Skin of body (tissue), 2 donors: ENCODE results near the gene CRMP1. TPM values are rescaled to one million over a fixed set of nuclear protein-coding genes. Genes with fewer than 3 reads are reported as not detected.

Source experiments
- DNase-seq: peaks from one replicate; lab custom pipeline; 2025; lab: John Stamatoyannopoulos, UW
- total RNA-seq: library from RNA; depleted of rRNA; stranded (reverse); fragments of >200 nt; gene quantifications from one replicate; pipeline ENCODE4 v1.2.3, GENCODE V29; 2014

Gene CRMP1
- 6.0 TPM for total RNA-seq

GRCh38 chr4:5893004-5893580 lies at the start of gene CRMP1:
Gene CRMP1 (minus strand): TSS chr4:5893086. CDS start chr4:5892969, 117 bp downstream.
- no peak for DNase-seq

GRCh38 chr4:5941601-5942000 lies 48.7 kb upstream of the CRMP1 start:
- no peak for DNase-seq

DNA sequence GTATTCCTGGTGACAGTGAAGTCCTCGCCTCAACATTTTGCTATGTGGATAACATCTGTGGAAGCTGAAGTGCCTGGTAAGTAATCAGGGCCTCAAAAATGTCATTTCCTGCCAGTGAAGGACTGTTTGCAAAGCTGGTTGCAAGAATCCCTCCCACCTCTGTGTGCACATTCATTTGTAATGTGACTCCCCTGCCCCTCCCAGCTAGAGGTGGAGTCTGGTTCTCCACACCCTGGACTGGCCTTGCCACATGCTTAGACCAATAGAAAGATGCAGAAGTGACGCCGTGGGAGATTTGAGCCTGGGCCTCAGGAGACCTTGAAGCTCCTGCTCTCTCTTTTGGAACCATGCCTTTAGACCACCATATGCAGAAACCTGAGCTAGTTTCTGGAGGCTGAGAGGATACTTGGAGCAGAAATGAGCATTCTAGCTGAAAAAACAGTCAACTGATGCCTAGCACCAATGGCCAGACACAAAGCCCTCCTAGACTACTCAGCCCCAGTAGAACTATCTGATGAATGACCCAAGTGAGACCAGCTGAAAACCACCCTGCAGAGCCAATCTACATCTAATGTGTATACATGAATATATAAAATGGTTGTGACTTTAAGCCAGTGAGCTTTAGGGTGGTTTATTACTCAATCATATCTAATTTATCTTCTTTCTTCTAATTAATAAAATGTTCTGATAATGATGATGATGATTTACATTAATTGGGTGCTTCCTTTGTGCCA lies 47.8 kb upstream of the CRMP1 start:
- no peak for DNase-seq

DNA sequence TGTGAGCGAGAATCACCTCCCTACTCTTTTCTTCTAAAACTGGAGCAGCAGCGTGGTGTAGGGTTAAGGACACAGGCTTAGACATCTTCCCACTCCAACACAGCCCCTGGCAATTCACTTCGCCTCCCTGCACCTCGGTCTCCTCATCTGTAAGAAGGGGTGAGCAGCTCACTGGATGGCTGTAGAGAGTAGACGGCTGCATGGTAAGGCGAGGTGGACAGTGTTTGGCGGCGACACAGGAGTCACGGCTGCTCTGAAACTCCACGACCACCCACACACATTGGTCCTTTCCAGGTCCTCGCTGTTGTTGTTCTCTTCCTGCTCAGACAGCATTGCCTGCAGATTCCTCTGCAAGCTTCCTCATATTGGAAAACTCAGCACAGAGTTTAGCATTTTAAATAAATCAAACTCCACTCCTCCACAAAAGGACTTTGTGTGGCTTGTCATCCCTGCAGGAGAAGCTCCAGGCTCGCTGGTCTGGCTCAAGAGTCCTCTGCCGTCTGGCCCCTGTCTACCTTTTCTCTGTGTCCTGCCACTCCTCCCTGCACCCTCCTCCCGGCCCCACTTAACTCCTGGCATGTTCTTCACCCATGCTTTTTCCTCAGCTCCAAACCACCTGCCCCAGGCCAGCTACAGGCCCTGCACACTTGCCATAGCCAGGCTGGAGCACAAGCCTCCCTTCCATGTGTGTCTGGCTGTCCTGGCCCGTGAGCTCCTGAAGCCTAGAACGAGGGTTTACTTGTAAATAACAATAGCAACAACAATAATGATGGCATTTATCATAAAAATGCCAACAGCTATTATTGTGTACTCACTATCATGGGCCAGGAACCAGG lies 41.3 kb upstream of the CRMP1 start:
- no peak for DNase-seq

- DNase-seq: no peak
Observed at GRCh38 chr4:5933116-5933515, 40.2 kb upstream of the CRMP1 start.

DNA sequence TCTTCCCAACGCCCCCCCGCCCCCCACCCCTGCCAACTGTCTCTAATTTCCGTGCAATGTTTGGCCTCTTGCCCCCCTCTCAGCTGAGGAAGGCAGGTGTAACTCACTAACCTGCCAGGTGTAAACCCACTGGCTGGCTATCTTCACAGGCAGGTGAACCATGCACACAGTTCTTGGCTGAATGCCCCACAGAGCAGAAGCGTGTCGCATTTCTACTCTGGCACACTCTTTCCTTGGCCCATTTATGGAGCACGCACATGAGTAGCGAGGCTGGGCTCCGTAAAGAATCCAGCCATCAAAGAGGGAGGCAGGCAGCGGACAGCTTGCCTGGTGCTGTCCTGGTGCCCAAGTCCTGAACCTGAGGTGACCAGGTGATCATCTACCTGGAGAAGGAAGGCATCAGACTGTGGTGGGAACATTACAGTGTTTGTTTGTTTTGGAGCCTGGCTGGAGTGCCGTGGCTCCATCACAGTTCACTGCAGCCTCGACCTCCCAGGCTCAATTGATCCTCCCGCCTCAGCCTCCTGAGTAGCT lies 39.2 kb upstream of the CRMP1 start:
- no peak for DNase-seq

DNA sequence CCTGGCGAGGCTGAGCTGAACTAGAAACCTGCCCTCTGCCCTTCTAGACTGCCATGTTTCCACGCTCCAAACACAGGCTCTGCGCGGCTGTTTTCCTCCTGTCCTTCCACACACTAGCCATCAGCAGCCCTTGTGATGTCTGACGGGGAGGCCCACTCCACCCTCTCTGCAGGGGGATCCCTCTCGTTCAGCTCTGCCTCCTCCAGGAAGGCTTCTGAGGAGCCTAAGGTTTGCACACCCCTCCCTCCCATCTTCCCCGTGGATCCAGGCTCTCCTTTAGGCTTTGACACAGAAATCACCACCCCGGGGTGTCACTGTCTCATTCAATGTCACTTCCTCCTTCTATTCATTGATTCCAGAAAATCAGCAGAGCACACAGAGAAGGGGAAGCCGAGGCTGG lies 38.6 kb upstream of the CRMP1 start:
- DNase-seq: no peak

GRCh38 chr4:5930876-5931275 lies 38.0 kb upstream of the CRMP1 start:
- no peak for DNase-seq

DNA sequence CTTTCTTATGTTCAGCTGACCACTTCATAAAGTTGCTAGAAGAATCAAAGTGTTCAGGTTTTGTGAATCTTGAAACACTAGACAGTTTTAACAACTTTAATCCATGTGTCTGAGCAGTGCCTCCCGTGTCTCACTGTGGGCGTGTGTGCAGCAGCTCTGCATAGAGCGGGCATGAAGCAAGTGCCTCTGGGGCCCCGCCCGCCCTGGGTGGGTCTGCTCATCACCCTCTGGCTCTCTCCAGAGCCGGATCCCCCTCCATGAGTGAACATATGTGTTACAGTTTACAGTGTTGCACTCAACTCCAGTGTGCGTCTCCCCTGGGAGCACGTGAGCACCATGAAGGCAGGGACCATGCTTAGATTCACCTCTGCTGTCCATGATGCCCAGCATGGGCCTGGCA lies 37.6 kb upstream of the CRMP1 start:
- no peak for DNase-seq

DNA sequence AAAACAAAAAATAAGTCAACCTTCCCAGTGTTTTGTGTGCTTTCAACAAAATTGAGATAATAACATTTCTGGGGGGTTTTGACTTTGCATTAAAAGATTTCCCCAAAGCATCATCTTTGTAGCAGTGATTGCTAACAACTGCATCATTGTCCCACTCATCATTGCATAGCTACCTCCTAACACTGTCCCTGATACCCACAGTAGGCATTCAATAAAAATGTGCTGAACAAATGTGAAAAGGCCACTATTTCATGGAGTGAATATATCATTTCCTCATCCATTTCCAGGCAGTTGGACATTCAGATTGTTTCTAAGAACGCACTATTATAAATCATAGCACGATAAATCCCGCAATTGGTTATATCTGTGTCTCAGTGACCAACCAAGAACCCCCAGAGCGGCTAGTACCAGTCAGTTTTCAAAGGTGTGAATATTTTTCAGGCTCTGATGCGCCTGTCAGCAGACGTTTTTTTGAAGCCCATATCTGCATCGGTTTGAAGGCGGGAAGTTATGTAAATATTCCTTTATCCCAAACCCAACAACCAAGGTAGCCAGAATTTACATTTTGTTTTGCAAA lies 36.0 kb upstream of the CRMP1 start:
- DNase-seq: no peak

DNA sequence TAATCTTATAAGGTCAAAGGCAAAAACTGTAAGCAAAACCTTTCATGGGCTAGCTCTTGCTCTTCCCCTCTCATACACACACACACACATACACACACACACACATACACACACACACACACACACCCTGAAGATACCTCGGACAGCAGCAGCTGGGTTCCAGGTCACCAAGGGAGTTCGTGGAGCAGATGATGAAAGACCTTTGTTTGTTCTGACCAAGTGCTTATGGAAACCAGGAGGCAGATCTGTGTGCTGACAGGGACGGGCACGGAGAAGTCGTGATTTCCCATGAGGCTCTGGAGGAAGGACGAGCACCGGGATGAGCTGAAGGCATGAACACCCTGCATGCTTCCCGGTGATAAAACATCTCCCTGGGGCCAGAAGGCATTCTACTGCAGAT lies 35.4 kb upstream of the CRMP1 start:
- DNase-seq: no peak

- DNase-seq: no peak
Observed at GRCh38 chr4:5927747-5928146, 34.9 kb upstream of the CRMP1 start.

DNA sequence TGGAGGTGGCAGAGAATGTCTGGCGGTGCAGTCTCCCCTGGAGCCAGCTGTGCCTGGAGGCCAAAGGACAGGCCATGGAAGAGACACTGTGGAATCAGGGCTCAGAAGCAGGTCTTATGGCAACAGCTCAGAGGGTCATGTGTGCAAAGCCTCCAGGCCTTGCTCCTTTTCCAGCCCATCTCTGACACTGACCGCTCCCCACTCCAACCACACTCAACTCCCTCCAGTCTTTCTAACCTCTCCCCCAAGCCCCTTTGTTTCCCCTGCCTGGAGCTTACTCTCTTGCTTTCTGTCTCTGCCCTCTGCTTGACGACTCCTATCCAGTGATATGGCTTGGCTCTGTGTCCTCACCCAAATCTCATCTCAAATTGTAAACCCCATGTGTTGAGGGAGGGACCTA lies 34.2 kb upstream of the CRMP1 start:
- DNase-seq: no peak

DNA sequence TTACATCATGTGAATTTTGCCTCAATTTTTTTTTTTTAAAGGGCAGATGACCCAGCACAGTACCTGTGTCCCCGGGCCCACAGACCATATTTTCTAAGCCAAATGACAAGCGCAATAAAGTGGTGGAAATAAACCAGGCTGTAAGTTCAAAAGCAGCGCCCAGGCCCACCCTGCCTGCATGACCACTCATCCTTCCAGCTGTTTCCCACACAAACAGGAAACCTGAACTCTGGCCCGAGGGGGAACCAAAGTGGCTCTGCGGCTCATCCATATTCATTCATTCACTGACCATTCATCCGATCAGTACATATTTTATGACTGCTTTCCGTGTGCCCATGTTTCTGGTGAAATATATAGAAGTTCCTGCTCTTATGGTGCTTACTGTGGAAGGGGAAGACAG lies 33.7 kb upstream of the CRMP1 start:
- no peak for DNase-seq

GRCh38 chr4:5925419-5926200 lies 32.7 kb upstream of the CRMP1 start:
- DNase-seq: no peak

GRCh38 chr4:5924461-5925125 lies 31.7 kb upstream of the CRMP1 start:
- DNase-seq: no peak

GRCh38 chr4:5923376-5923775 lies 30.5 kb upstream of the CRMP1 start:
- DNase-seq: no peak

DNA sequence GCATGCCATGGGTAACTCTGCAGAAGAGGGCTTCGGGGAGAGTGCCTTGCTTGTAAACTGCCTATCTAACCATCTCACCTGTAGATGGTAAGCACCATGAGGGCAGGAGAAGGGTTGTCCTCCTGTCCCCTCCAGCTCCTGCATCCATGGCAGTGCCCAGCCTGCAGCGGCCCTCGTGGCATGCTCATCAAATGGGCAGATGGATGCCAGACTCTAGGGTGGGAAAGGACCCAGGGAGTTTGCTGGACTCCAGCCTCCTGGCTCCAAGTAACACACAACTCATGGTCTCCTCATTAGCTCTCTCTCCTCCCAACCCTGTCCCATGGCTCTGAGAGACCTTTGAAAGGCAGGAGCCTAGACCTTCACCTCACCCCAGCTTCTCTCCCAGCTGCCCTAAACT lies 29.7 kb upstream of the CRMP1 start:
- DNase-seq: no peak

- no peak for DNase-seq
Observed at GRCh38 chr4:5921981-5922380, 29.1 kb upstream of the CRMP1 start.
